PC-9 (cell line): ENCODE results near the gene ETF1. TPM values are rescaled to one million over a fixed set of nuclear protein-coding genes. Genes with fewer than 3 reads are reported as not detected.

Experiments
- BruUV-seq: library from RNA; stranded (reverse); fragments of 400-500 nt; replicated peaks from 2 replicates; lab custom pipeline; 2021; lab: Mats Ljungman, UMichigan
- CTCF ChIA-PET: fragments of 300-600 bp; sonication (Branson Sonifier 250); formaldehyde crosslinking; loops from one replicate; lab custom pipeline; 2022; ENCODE audit warnings: antibody characterized with exemption; lab: Charles Lee
- POLR2A ChIA-PET: fragments of 300-600 bp; sonication (Branson Sonifier 250); formaldehyde crosslinking; loops from one replicate; lab custom pipeline; 2022; ENCODE audit warnings: antibody characterized with exemption; ENCODE audit not compliant: unreplicated experiment; lab: Charles Lee
- DNase-seq, 2 experiments: peaks; one replicate each; pipeline versions ENCODE4 v3.0.0 to v3.0.0-alpha.2; 2015 to 2022; ENCODE audit warnings: mixed read lengths in 1 of 2
- H2AFZ ChIP-seq: fragments of 200-600 bp; sonication (generic); 2 replicates; pipeline ENCODE4 v1.8.1; 2017; ENCODE audit warnings: antibody characterized with exemption
- H3F3A ChIP-seq: fragments of 200-600 bp; sonication (generic); 2 replicates; pipeline ENCODE4 v1.8.1; 2017; ENCODE audit warnings: antibody characterized with exemption, mild to moderate bottlenecking, low read depth; ENCODE audit not compliant: insufficient read depth
- H3K27ac ChIP-seq: fragments of 200-600 bp; sonication (generic); 2 replicates; pipeline ENCODE4 v1.6.1; 2016; ENCODE audit warnings: mixed run types
- H3K27me3 ChIP-seq: fragments of 200-600 bp; sonication (generic); 2 replicates; pipeline ENCODE4 v1.6.1; 2016; ENCODE audit warnings: low read depth, mixed run types; ENCODE audit not compliant: insufficient read depth
- H3K36me3 ChIP-seq: fragments of 200-600 bp; sonication (generic); 2 replicates; pipeline ENCODE4 v1.6.1; 2016; ENCODE audit warnings: low read depth, mixed run types
- H3K4me1 ChIP-seq: fragments of 200-600 bp; sonication (generic); replicated peaks from 2 replicates; pipeline ENCODE4 v1.6.1; 2016; ENCODE audit warnings: mixed run types; ENCODE audit not compliant: insufficient read depth
- H3K4me2 ChIP-seq: fragments of 200-600 bp; sonication (generic); 2 replicates; pipeline ENCODE4 v1.6.1; 2017; ENCODE audit warnings: mixed run types
- H3K4me3 ChIP-seq: fragments of 200-600 bp; sonication (generic); 2 replicates; pipeline ENCODE4 v1.6.1; 2016; ENCODE audit warnings: mixed run types
- H3K79me2 ChIP-seq: fragments of 200-600 bp; sonication (generic); 2 replicates; pipeline ENCODE4 v1.6.1; 2017; ENCODE audit warnings: low read depth, mixed run types
- H3K9me2 ChIP-seq: fragments of 200-600 bp; sonication (generic); 2 replicates; pipeline ENCODE4 v1.8.1; 2017; ENCODE audit warnings: mild to moderate bottlenecking; ENCODE audit not compliant: insufficient read depth
- H3K9me3 ChIP-seq: fragments of 200-600 bp; sonication (generic); 2 replicates; pipeline ENCODE4 v1.8.1; 2016; ENCODE audit warnings: low read depth; ENCODE audit not compliant: insufficient read depth
- H4K20me1 ChIP-seq: fragments of 200-600 bp; sonication (generic); 2 replicates; pipeline ENCODE4 v1.8.1; 2017; ENCODE audit not compliant: insufficient read depth
- EZH2 ChIP-seq: fragments of 200-600 bp; sonication (generic); IDR thresholded peaks from 2 replicates; pipeline ENCODE4 v1.8.0; 2017; ENCODE audit warnings: antibody characterized with exemption, low read depth
- intact Hi-C: fragments of 100-400 bp; cut with micrococcal nuclease; formaldehyde crosslinking; loops from one replicate; pipeline ENCODE4 v1.10.0; 2022; ENCODE audit not compliant: unreplicated experiment
- total RNA-seq: library from RNA; stranded (reverse); gene quantifications from 2 replicates; pipeline ENCODE4 v1.2.3, GENCODE V29; 2021
- TF ChIP-seq, protein P1 (sequence below): fragments of 200-600 bp; sonication (generic); conservative IDR thresholded peaks from 2 replicates; pipeline ENCODE4 v1.6.1; 2017; ENCODE audit warnings: mixed run types, antibody characterized with exemption, mild to moderate bottlenecking, moderate library complexity

The ETF1 gene
- total RNA-seq, 1 experiment from 2014 or later: 84.9 TPM

DNA sequence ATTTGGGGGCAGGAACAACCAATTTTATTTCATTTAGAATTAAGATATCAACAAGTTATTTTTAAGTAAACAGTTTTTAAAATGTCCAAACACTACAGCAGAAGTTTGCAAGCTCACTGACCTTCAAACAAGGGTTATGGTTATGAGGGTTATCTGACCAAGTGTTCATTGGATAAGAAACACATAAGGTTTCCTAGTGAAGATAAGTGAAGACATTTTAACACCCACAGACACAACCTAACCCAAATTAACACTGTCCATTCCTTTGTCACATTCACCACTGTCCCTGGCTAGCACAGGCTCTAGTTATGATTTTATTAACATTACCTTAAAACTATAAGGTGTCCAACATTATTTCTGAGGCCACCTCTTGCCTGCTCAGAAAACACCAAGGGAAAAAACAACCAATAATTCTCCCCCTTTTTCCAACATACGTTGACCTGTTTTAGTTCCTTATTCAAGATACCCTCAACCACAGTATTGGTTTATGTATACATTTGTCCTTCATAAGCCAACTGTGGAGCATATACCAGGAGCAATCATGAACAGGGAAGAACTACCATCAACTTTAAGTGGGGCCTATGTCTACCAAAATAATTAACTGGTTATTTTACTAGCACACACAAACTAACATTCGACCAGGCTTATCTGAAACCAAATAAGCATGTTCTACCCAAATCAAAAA is 4.0 kb downstream of the ETF1 start:
- intact Hi-C loops: no loop called here
- DNase-seq: no peak
- ChIA-PET CTCF (no interaction called here), POLR2A (no interaction called here)
- no peak overlapping the region for H3K27ac ChIP-seq
- peaks cover 31% of the 10 kb centered on the region for H3K4me1 ChIP-seq
- TF ChIP-seq, protein P1, sequence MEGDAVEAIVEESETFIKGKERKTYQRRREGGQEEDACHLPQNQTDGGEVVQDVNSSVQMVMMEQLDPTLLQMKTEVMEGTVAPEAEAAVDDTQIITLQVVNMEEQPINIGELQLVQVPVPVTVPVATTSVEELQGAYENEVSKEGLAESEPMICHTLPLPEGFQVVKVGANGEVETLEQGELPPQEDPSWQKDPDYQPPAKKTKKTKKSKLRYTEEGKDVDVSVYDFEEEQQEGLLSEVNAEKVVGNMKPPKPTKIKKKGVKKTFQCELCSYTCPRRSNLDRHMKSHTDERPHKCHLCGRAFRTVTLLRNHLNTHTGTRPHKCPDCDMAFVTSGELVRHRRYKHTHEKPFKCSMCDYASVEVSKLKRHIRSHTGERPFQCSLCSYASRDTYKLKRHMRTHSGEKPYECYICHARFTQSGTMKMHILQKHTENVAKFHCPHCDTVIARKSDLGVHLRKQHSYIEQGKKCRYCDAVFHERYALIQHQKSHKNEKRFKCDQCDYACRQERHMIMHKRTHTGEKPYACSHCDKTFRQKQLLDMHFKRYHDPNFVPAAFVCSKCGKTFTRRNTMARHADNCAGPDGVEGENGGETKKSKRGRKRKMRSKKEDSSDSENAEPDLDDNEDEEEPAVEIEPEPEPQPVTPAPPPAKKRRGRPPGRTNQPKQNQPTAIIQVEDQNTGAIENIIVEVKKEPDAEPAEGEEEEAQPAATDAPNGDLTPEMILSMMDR: no peak
- TF ChIP-seq EZH2: no peak
- H3K9me3 ChIP-seq: no peaks in the 10 kb centered on the region
- no TSS peak for BruUV-seq
- peaks cover 71% of the 10 kb centered on the region for H4K20me1 ChIP-seq
- H3K4me3 ChIP-seq: no peak overlapping the region
- H3K4me2 ChIP-seq: peak overlapping the region; percentile 88; the same call in 1 of the 2 replicates
- H3F3A ChIP-seq: peaks cover 29% of the 10 kb centered on the region
- no peaks in the 10 kb centered on the region for H3K9me2 ChIP-seq
- no peaks in the 10 kb centered on the region for H3K27me3 ChIP-seq
- H3K79me2 ChIP-seq: peaks cover 95% of the 10 kb centered on the region
- H3K36me3 ChIP-seq: peaks cover 46% of the 10 kb centered on the region
- H2AFZ ChIP-seq: no peak overlapping the region

DNA sequence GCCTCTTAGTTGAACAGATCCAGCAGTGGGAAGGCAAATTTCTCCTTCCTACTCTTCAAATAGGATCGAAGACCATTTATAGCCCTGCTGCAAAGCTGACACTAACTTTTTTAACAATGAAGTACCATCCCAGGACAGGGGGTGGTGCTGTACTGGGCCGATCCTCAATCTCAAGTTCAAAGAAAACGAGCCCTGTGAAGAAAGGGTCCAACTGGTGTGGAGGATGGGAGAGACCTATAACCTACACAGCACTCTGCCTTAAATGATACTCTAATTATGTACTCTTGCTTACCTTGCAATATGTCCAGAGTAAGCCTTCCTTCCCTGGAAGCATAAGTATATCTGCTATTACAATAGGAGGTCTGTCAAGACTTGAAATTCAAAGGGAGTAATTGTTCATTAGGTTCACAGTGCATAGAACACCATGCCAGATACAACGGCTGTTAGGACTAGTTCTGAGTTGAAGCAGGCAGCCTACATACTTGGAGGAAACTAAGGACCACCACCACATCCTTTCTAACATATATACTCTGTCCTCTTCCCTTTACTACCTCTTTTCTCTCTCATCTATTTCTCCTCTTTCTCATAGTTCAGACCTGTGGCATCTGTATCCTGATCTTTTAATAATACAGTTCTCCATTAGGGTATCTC is 6.2 kb downstream of the ETF1 start:
- Histone ChIP-seq H3K4me3 (no peak overlapping the region), H4K20me1 (peaks cover 89% of the 10 kb centered on the region), H3F3A (peaks cover 28% of the 10 kb centered on the region), H2AFZ (no peak overlapping the region), H3K27ac (no peak overlapping the region), H3K9me3 (no peaks in the 10 kb centered on the region), H3K36me3 (peaks cover 51% of the 10 kb centered on the region), H3K9me2 (no peaks in the 10 kb centered on the region), H3K27me3 (no peaks in the 10 kb centered on the region), H3K4me2 (no peak overlapping the region), H3K79me2 (peaks cover 99% of the 10 kb centered on the region), H3K4me1 (peaks cover 31% of the 10 kb centered on the region)
- ChIA-PET POLR2A (interaction anchor here (0.7 kb wide), 1 partner anchor 67 kb away, joined by 3 read pairs; no protein-coding TSS in a partner anchor), CTCF (no interaction called here)
- no peak for TF ChIP-seq EZH2
- TF ChIP-seq, protein P1: peak; percentile 49; the same call in 1 of the 2 replicates
- DNase-seq: no peak
- BruUV-seq: no TSS peak
- intact Hi-C loops: no loop called here

GRCh38 chr5:138536215-138536614 is 6.8 kb downstream of the ETF1 start:
- H3K9me2 ChIP-seq: no peaks in the 10 kb centered on the region
- CTCF ChIA-PET: interaction anchor here (0.6 kb wide), 1 partner anchor 100 kb away, joined by 4 read pairs; no protein-coding TSS in a partner anchor
- POLR2A ChIA-PET: no interaction called here
- peaks cover 26% of the 10 kb centered on the region for H3K4me1 ChIP-seq
- H3K27ac ChIP-seq: no peak overlapping the region
- no TSS peak for BruUV-seq
- intact Hi-C loops: no loop called here
- no peak for DNase-seq
- peaks cover 88% of the 10 kb centered on the region for H4K20me1 ChIP-seq
- no peak overlapping the region for H3K4me2 ChIP-seq
- no peaks in the 10 kb centered on the region for H3K27me3 ChIP-seq
- peaks cover 28% of the 10 kb centered on the region for H3F3A ChIP-seq
- peaks cover 99% of the 10 kb centered on the region for H3K79me2 ChIP-seq
- no peak overlapping the region for H2AFZ ChIP-seq
- no peak overlapping the region for H3K4me3 ChIP-seq
- TF ChIP-seq, protein P1: no peak
- no peak for TF ChIP-seq EZH2
- peaks cover 50% of the 10 kb centered on the region for H3K36me3 ChIP-seq
- H3K9me3 ChIP-seq: no peaks in the 10 kb centered on the region
